HG03097 (cell line): ENCODE results near the gene SUN5.
"Not testable (repeated sequence)": the region's sequence is repeated elsewhere in the genome, so short reads cannot be mapped to it uniquely, and the experiment has no call there.

Source experiments
- ATAC-seq: cut with Tn5 transposase; IDR thresholded peaks from one replicate; pipeline ENCODE4 v1.9.1; 2021; ENCODE audit not compliant: unreplicated experiment, low FRiP score

Gene SUN5

DNA sequence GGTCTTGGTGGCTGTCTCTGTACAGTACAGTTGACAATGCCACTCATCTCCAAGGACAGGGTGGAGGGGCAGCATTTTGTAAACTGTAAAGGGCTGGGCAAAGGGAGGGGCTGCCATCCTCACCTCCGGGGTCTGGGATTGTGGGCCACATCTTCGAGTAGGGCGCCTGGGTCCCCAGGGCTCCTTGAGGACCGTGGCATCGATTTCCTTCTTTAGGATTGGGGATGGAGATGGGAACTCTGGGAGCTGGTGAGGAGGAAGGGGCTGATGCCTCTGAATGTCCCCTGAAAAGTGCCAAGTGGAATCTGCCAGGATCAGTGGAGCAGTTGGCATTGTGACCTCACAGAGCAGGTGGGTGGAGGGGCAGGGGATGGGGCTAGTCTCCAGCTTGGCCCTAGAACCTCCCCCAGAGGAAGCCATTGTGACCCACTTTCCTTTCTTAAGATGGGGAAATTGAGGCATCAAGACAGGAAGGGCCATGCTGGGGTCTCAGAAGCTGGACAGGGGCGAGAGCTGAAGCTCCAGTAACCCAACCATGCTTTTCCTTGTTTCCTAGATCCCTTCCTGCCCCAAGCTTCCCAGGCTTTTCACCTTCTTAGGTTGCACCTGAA, at the start of gene SUN5:
Gene SUN5 (minus strand): TSS at position 293 of the 611 bp plus-strand sequence. CDS start 93 bp downstream, at position 200.
- no peak for ATAC-seq

DNA sequence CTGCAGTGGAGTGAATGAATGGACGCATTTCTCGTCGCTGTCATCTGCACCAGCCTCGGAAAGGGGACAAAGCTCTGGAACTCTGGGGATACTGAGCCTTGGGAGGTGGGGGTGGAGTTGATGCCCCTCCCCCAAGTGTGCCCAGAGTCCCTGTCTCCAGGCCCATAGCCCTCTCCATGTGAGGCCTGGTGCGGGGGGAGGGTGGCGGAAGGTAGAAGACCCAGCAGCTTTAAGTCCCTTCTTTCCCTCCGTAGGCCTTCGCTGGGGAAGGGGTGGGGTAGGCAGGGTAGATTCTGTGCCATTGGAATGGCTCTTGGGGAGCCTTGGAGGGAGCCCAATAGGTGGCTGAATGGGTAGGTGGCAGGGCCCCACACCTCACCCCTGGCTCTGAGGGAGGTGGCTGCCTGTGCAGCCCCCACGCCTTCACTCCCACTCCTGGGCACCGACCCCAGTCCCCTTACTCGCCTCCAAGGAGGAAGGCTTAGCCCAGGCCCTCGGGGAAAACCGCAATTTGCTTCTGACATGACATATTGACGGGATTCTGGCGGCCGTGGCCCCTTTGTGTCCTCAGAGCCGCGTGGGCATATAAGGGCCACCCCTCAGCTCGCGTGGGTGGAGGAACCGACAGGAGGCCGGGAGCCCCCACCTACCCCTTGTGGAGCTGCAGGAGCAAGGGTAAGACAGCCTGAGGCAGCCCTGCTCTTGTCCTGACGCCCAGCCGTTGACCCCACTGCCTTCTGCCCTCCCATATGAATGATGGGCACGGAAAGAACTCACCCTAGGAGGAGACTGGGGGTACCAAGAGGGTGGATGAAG, 49.3 kb upstream of the SUN5 start, which contains the start of gene BPIFB3:
Gene BPIFB3 (plus strand): TSS at position 613 of the 816 bp plus-strand sequence. CDS start 1,533 bp downstream, outside the sequence.
- no peak for ATAC-seq

- ATAC-seq = no peak
These were observed 47.1 kb upstream of the SUN5 start for GRCh38 chr20:33051333-33051732.

DNA sequence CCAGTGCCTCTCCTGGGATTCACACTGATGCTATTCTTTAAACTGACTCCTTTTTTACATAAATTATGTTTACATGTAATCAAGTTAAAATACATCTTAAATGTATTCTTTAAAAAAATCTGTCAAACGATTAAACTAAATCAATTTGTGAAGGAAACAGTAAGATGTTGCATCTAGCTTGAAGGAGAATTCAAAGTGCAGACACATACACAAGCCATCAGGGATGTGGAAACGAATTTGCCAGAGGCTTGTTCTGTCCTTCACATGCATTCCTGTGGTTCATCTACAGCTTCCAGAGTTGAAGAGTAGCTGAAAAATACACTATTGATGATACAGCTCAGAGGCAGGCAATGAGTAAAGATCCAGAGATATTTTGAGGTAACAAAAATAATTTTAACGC, 42.2 kb upstream of the SUN5 start:
- no peak for ATAC-seq

DNA sequence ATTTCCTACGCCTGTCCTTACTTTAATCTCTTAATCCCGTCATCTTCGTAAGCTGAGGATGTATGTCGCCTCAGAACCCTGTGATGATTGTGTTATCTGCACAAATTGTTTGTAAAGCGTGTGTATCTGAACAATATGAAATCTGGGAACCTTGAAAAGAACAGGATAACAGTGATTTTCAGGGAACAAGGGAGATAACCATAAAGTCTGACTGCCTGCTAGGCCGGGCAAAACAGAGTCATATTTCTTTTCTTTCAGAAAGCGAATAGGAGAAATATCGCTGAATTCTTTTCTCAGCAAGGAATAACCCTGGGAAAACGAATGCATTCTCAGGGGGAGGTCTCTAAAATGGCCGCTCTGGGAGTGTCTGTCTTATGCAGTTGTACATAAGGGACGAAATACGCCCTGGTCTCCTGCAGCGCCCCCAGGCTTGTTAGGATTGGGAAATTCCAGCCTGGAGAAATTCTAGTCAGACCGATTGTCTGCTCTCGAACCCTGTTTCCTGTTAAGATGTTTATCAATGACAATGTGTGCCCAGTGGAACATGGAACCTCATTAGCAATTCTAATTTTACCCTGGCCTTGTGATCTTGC, 41.0 kb upstream of the SUN5 start:
- ATAC-seq = not testable (repeated sequence)

GRCh38 chr20:33043731-33044181, 39.5 kb upstream of the SUN5 start:
- no peak for ATAC-seq

DNA sequence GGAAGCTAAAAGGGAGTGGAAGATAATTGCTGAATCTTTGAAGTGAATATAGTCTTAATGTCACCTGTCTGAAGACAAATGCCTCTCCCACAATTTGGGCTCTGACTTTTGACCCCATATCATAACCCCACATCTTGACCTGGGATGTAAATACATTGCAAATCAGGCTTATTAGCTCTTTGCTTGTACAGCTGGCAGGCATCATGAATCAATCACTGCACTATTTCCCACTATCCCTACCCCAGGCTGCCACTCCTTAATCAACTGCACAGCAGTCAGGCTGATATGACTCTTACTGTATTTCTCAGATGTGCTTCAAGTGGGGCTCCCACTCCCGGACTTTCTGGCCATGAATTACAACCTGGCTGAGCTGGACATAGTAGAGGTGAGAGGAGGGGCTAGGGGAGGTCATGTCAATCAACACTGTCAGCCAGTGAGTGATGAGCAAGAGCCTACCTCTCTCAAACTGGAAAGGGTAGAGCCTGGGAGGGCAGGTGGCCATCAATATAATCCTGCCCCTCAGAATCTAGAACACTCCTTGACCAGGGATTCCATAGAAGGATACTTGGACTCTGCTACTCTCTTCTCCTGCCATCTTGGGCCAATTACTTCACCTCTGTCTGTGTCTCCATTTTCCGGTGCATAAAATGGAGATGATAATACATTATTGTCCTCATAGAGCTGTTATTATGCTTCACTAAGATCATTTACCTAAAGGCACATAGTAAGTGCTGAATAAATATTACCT, 38.9 kb upstream of the SUN5 start:
- no peak for ATAC-seq

GRCh38 chr20:33042430-33042829, 38.2 kb upstream of the SUN5 start:
- no peak for ATAC-seq

GRCh38 chr20:33038243-33038642, 34.0 kb upstream of the SUN5 start:
- ATAC-seq = no peak

DNA sequence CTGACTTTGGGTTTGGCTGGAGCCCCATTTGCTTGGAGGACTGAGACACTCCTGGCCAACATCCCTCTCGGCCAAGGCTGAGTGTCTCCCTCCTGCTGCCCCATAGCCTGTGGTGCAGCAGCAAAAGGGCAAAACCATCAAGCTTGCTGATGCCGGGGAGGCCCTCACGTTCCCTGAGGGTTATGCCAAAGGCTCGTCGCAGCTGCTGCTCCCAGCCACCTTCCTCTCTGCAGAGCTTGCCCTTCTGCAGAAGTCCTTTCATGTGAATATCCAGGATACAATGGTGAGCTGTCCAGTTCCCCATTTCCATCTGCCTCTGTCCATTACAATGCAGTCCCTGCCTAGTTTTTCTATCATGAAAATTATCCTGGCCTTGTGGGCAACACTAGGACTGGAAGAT, 33.2 kb upstream of the SUN5 start:
- no peak for ATAC-seq

- no peak for ATAC-seq
These were observed 30.8 kb upstream of the SUN5 start for GRCh38 chr20:33034901-33035492.

GRCh38 chr20:33034115-33034514, 29.9 kb upstream of the SUN5 start:
- ATAC-seq = no peak

DNA sequence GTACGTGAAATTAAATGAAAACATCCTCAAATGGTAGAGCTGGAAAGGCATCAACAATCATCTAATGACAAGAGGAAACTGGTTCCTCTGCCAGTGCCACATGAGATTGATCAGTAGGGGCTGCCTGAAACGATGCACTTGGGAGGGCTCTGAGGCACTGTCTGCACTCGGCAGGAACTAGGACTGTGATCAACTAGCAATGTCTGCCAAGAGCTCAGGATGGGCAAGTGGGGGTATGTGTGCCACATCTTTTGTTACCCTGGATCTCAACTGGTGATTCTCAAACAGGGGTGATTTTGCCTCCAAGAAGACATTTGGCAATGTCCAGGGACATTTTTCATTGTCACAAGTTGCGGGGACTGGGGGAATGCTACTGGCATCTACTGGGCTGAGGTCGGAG, 29.1 kb upstream of the SUN5 start:
- no peak for ATAC-seq

DNA sequence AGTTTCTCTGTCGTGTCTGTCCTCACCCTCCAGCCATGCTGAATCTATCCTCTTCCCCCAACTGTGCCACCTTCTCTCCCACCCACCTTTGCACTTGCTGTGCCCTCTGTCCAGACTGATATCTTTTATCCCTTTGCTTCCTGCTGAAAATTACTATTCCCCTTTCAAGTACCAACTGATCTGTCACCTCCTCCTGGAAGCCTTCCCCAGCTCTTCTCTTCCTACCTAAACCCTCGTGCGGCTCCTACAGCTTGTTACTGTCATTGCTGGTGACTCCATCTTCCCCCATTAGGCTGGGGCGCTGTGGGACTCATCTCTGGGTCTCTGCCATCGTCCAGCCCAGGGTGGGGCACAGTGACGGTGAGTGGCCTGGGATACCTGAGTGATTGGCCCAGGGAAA, 28.3 kb upstream of the SUN5 start:
- no peak for ATAC-seq

DNA sequence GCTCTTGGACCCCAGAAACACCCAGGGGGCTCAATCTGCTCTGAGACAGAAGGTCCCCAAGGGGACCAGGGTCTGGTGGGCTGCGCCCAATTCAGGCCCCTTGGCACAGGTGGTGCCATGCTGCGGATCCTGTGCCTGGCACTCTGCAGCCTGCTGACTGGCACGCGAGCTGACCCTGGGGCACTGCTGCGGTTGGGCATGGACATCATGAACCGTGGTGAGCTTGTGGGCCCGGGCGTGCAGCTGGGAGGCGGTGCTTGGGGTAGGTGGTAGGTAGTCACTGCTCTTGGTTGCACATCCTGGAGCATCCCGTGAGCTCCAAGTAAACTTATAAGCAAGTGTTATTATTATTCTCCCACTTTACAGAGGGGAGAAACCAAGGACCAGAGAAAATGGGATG, 27.3 kb upstream of the SUN5 start, which contains the start of gene BPIFB6:
Gene BPIFB6 (plus strand): TSS at position 118 of the 400 bp plus-strand sequence. CDS start 0 bp downstream, at position 118.
- no peak for ATAC-seq

- ATAC-seq = no peak
These were observed 26.3 kb upstream of the SUN5 start for GRCh38 chr20:33030569-33030968.

DNA sequence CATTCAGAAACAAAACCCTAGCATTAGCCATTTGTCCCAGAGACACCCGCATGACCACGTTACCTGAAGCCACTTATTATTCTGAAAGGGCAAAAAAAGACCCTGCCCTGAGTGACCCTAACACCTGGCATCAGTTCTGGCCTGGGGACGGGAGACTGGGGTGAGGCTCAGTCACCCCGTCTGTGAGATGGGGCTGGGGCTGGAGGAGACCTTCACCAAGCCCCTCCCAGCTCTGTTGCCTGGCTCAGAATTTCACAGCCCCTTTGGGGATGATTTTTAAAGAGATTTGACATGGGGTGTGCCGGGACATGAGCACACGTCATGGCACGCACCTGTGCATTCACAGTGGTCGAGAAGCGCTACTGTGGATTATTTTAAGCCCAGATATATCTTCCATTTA, 25.8 kb upstream of the SUN5 start:
- no peak for ATAC-seq

GRCh38 chr20:33028875-33029274, 24.6 kb upstream of the SUN5 start:
- ATAC-seq = no peak

- ATAC-seq = no peak
These were observed 23.8 kb upstream of the SUN5 start for GRCh38 chr20:33027769-33028751.
